Measurements from ENCODE around the gene IPMK.
"Not testable (repeated sequence)": the region's sequence is repeated elsewhere in the genome, so short reads cannot be mapped to it uniquely, and the experiment has no call there.

IPMK gene

GRCh38 chr10:58171146-58171545, 96.5 kb downstream of the IPMK start:
- DNase-seq (ENCODE audit: insufficient read length, low spot score): no peak
- FAIRE-seq: no peak

- DNase-seq (ENCODE audit: insufficient read length, low spot score): no peak
These were observed 103.2 kb downstream of the IPMK start for GRCh38 chr10:58164517-58164916.

DNA sequence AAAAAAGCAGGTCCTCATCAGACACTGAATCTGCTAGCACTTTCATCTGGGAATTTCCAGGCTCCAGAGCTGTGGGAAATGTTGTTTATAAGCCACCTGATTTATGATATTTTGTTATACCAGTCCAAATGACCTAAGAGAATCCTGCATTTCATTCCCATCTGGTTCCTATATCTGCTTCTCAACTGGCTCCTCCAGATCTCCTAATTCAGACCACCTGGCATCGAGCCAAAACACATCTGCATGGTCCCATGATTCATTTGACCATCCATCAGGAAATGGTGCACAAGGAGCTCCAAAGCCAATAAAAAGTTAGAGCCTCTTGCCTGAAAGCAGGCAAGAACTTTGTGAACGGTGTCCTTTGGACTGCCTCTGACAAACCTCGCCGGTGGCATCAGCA, 108.9 kb downstream of the IPMK start:
- DNase-seq (ENCODE audit: insufficient read length, low spot score) (no peak), FAIRE-seq (no peak)

More at GRCh38 chr10:58164517-58164916, 103.2 kb downstream of the IPMK start:
- FAIRE-seq: no peak

GRCh38 chr10:58157076-58157766, 110.5 kb downstream of the IPMK start:
- no peak for FAIRE-seq
- no peak for DNase-seq (ENCODE audit: insufficient read length, low spot score)

DNA sequence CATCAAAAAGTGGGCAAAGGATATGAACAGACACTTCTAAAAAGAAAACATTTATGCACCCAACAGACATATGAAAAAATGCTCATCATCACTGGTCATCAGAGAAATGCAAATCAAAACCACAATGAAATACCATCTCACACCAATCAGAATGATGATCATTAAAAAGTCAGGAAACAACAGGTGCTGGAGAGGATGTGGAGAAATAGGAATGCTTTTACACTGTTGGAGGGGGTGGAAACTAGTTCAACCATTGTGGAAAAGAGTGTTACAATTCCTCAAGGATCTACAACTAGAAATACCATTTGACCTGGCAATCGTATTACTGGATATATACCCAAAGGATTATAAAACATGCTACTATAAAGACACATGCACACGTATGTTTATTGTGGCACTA, 111.8 kb downstream of the IPMK start:
- FAIRE-seq; DNase-seq (ENCODE audit: insufficient read length, low spot score): not testable (repeated sequence)

GRCh38 chr10:58153751-58154150, 113.9 kb downstream of the IPMK start:
- FAIRE-seq: no peak
- DNase-seq (ENCODE audit: insufficient read length, low spot score): no peak

- DNase-seq (ENCODE audit: insufficient read length, low spot score) (peak; percentile 9), FAIRE-seq (peak; percentile 39)
These were observed 114.9 kb downstream of the IPMK start for GRCh38 chr10:58152673-58153263.

DNA sequence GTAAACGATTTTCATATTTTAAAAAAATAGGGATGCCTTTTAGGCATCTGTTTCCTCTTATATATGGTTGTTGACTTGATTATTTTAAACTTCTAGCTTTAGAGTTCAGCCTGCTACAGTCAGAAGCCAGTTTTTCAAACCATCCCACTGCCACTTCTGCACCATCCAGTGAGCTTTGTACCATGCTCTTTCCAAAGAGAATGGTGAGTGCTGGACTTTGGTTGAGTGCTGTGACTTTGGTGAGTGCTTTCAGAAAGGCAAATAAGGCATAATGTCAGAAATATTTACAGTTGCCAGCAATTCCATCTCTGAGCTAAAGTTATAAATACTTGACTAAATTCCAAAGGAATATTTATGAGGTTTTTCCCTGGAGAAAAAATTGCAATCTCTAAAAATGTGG, 117.4 kb downstream of the IPMK start:
- no peak for DNase-seq (ENCODE audit: insufficient read length, low spot score)
- no peak for FAIRE-seq

DNA sequence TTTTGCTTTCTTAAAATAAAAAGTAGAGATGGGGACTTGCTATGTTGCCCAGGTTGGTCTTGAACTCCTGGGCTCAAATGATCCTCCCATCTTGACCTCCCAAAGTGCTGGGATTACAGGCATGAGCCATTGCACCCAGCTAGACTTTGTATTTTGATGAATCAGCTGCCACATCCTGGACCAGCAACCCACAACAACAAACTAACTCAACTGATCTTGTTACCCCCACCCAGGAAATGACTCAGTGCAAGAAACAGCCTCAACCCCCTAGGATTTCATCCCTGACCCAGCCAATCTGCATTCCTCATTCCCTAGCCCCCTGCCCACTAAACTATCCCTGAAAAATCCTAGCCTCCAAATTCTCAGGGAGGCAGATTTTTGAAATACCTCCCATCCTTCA, 123.8 kb downstream of the IPMK start:
- DNase-seq (ENCODE audit: insufficient read length, low spot score) (no peak), FAIRE-seq (no peak)
